OCI-LY7 (cell line): Measurements from ENCODE around the gene PTPRJ. TPM values are rescaled to one million over a fixed set of nuclear protein-coding genes. Genes with fewer than 3 reads are reported as not detected.

Experiments
- BruUV-seq: library from RNA; stranded (reverse); fragments of 400-500 nt; replicated peaks from 2 replicates; lab custom pipeline; 2021; lab: Mats Ljungman, UMichigan
- CTCF ChIA-PET: fragments of 300-600 bp; sonication (Branson Sonifier 250); formaldehyde crosslinking; loops from one replicate; lab custom pipeline; 2022; ENCODE audit warnings: antibody characterized with exemption; ENCODE audit not compliant: unreplicated experiment; lab: Charles Lee
- POLR2A ChIA-PET: fragments of 300-600 bp; sonication (Branson Sonifier 250); formaldehyde crosslinking; loops from one replicate; lab custom pipeline; 2022; ENCODE audit warnings: antibody characterized with exemption; lab: Charles Lee
- DNase-seq: peaks from one replicate; pipeline ENCODE4 v3.0.0-alpha.2; 2015; ENCODE audit warnings: low spot score
- H2AFZ ChIP-seq: fragments of 200-600 bp; sonication (generic), shearing (Covaris generic); 2 replicates; pipeline ENCODE4 v1.6.1; 2014; ENCODE audit warnings: mild to moderate bottlenecking, antibody characterized with exemption, low read length, moderate library complexity
- H3K27ac ChIP-seq: fragments of 200-600 bp; sonication (generic); 2 replicates; pipeline ENCODE4 v1.5.1; 2014; ENCODE audit warnings: mixed run types, low read depth, mild to moderate bottlenecking, moderate library complexity, low read length, inconsistent platforms; ENCODE audit not compliant: poor library complexity, severe bottlenecking
- H3K36me3 ChIP-seq: fragments of 200-600 bp; sonication (generic); 2 replicates; pipeline ENCODE4 v1.6.1; 2014; ENCODE audit warnings: mild to moderate bottlenecking, antibody characterized with exemption, low read length, moderate library complexity, mixed read lengths; ENCODE audit not compliant: insufficient read depth
- H3K4me1 ChIP-seq: fragments of 200-600 bp; sonication (generic); 2 replicates; pipeline ENCODE4 v1.5.1; 2014; ENCODE audit warnings: mild to moderate bottlenecking, low read length; ENCODE audit not compliant: insufficient read depth, poor library complexity, severe bottlenecking
- H3K4me2 ChIP-seq: fragments of 200-600 bp; sonication (generic); 2 replicates; pipeline ENCODE4 v1.6.1; 2014; ENCODE audit warnings: mild to moderate bottlenecking, low read length
- H3K4me3 ChIP-seq: fragments of 200-600 bp; sonication (generic); 2 replicates; pipeline ENCODE4 v1.5.1; 2014; ENCODE audit warnings: mild to moderate bottlenecking, low read depth, low read length; ENCODE audit not compliant: poor library complexity, severe bottlenecking
- H3K79me2 ChIP-seq: fragments of 200-600 bp; sonication (generic); 2 replicates; pipeline ENCODE4 v1.6.1; 2016; ENCODE audit warnings: low read depth, mild to moderate bottlenecking, low read length, moderate library complexity, mixed read lengths; ENCODE audit not compliant: insufficient read depth
- H3K9me2 ChIP-seq: fragments of 200-600 bp; sonication (generic); 2 replicates; pipeline ENCODE4 v1.6.1; 2016; ENCODE audit warnings: mild to moderate bottlenecking, low read length, mixed read lengths; ENCODE audit not compliant: insufficient read depth
- H3K9me3 ChIP-seq: fragments of 200-600 bp; sonication (generic); 2 replicates; pipeline ENCODE4 v1.6.1; 2014; ENCODE audit warnings: mild to moderate bottlenecking, mixed run types, low read length, mixed read lengths
- H4K20me1 ChIP-seq: fragments of 200-600 bp; sonication (generic); 2 replicates; pipeline ENCODE4 v1.6.1; 2014; ENCODE audit warnings: mild to moderate bottlenecking, antibody characterized with exemption, low read length, moderate library complexity, mixed read lengths; ENCODE audit not compliant: insufficient read depth
- CTCF ChIP-seq: fragments of 200-600 bp; sonication (generic); conservative IDR thresholded peaks from 2 replicates; pipeline ENCODE4 v1.5.1; 2014; ENCODE audit warnings: mild to moderate bottlenecking, antibody characterized with exemption, low read length, moderate library complexity, mixed read lengths
- EZH2phosphoT487 ChIP-seq: fragments of 200-600 bp; sonication (generic); IDR thresholded peaks from 2 replicates; pipeline ENCODE4 v1.6.1; 2018; ENCODE audit warnings: low read depth, borderline replicate concordance, mild to moderate bottlenecking, mixed run types, antibody characterized with exemption, low read length, moderate library complexity, mixed read lengths
- intact Hi-C: fragments of 100-400 bp; cut with micrococcal nuclease; formaldehyde crosslinking; loops from one replicate; pipeline ENCODE4 v1.10.0; 2022; ENCODE audit not compliant: unreplicated experiment
- total RNA-seq, 2 experiments: library from RNA; depleted of rRNA in 1 of 2; stranded (reverse); fragments of >200 nt in 1 of 2; shearing (Covaris generic) in 1 of 2; gene quantifications; 2 replicates each; pipeline ENCODE4 v1.2.3, GENCODE V29; 2014 to 2022

Gene PTPRJ
- total RNA-seq, 2 experiments from 2014 or later: 5.4 to 28.3 TPM

- Histone ChIP-seq H3K36me3 (no peaks in the 10 kb centered on the region), H3K9me3 (no peaks in the 10 kb centered on the region), H2AFZ (no peak overlapping the region), H3K4me3 (no peak overlapping the region), H3K27ac (no peak overlapping the region), H3K79me2 (no peaks in the 10 kb centered on the region), H3K4me2 (peak overlapping the region; percentile 21; the same call in 1 of the 2 replicates), H3K9me2 (no peaks in the 10 kb centered on the region), H3K4me1 (peaks cover 4% of the 10 kb centered on the region), H4K20me1 (no peaks in the 10 kb centered on the region)
- intact Hi-C loops: no loop called here
- no peak for DNase-seq
- BruUV-seq: no TSS peak
- TF ChIP-seq EZH2phosphoT487: no peak
- TF ChIP-seq CTCF: no peak
- CTCF ChIA-PET: interaction anchor here (0.6 kb wide), 1 partner anchor 35 kb away, joined by 4 read pairs; no protein-coding TSS in a partner anchor
- POLR2A ChIA-PET: interaction anchor here (0.5 to 1.0 kb wide), 4 partner anchors 12 to 404 kb away, joined by 3 to 6 read pairs (median 4); no protein-coding TSS in a partner anchor
Measured at GRCh38 chr11:47941907-47942558, 38.3 kb upstream of the PTPRJ start.

GRCh38 chr11:47943721-47944586 is 36.4 kb upstream of the PTPRJ start:
- TF ChIP-seq CTCF: no peak
- TF ChIP-seq EZH2phosphoT487: no peak
- Histone ChIP-seq H2AFZ (no peak overlapping the region), H3K27ac (no peak overlapping the region), H3K9me3 (no peaks in the 10 kb centered on the region), H3K9me2 (no peaks in the 10 kb centered on the region), H4K20me1 (no peaks in the 10 kb centered on the region), H3K4me1 (peaks cover 4% of the 10 kb centered on the region), H3K4me3 (no peak overlapping the region), H3K79me2 (no peaks in the 10 kb centered on the region), H3K36me3 (no peaks in the 10 kb centered on the region), H3K4me2 (no peak overlapping the region)
- ChIA-PET POLR2A (interaction anchor here (0.6 to 0.8 kb wide), 2 partner anchors 12 to 152 kb away, joined by 4 to 5 read pairs; no protein-coding TSS in a partner anchor), CTCF (no interaction called here)
- intact Hi-C loops: no loop called here
- DNase-seq: no peak
- no TSS peak for BruUV-seq

DNA sequence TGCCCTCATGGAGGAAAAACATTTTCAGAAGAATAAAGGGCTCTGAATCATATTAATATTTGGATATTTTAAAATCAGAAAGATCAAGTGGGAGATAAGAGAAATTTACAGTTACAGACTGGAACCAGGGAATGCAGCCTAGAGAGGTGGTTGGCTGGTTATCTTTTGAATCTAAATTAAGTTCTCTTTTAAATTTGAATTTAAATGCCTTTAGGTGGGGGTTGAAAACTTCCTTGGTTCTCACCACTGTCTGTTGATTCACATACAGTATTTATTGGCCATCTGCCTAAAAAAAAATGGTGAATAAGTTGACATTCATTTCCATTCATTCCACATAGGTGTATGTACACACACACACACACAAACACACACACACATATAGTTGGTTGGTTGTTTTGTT is 35.7 kb upstream of the PTPRJ start:
- Histone ChIP-seq H2AFZ (no peak overlapping the region), H3K9me2 (no peaks in the 10 kb centered on the region), H3K4me2 (no peak overlapping the region), H3K36me3 (no peaks in the 10 kb centered on the region), H4K20me1 (no peaks in the 10 kb centered on the region), H3K4me3 (no peak overlapping the region), H3K4me1 (peaks cover 5% of the 10 kb centered on the region), H3K9me3 (no peaks in the 10 kb centered on the region), H3K27ac (no peak overlapping the region), H3K79me2 (no peaks in the 10 kb centered on the region)
- no peak for TF ChIP-seq CTCF
- DNase-seq: no peak
- no TSS peak for BruUV-seq
- intact Hi-C loops: no loop called here
- CTCF ChIA-PET: no interaction called here
- POLR2A ChIA-PET: no interaction called here
